OCI-LY7 (cell line): ENCODE results near the gene GRB10.

Experiments
- CTCF ChIP-seq: fragments of 200-600 bp; sonication (generic); conservative IDR thresholded peaks from 2 replicates; pipeline ENCODE4 v1.5.1; 2014; ENCODE audit warnings: mild to moderate bottlenecking, antibody characterized with exemption, low read length, moderate library complexity, mixed read lengths
- EZH2phosphoT487 ChIP-seq: fragments of 200-600 bp; sonication (generic); IDR thresholded peaks from 2 replicates; pipeline ENCODE4 v1.6.1; 2018; ENCODE audit warnings: low read depth, borderline replicate concordance, mild to moderate bottlenecking, mixed run types, antibody characterized with exemption, low read length, moderate library complexity, mixed read lengths

- TF ChIP-seq CTCF = no peak
- no peak for TF ChIP-seq EZH2phosphoT487
Observed at GRCh38 chr7:50818324-50818723, 35.6 kb upstream of the GRB10 start.
